GM21825 (cell line): ENCODE measurements around the gene MOGAT2.
"Not testable (repeated sequence)": the region's sequence is repeated elsewhere in the genome, so short reads cannot be mapped to it uniquely, and the experiment has no call there.

Source experiments
- ATAC-seq: cut with Tn5 transposase; IDR thresholded peaks from one replicate; pipeline ENCODE4 v1.9.1; 2021; ENCODE audit warnings: mild to moderate bottlenecking, moderate library complexity; ENCODE audit not compliant: unreplicated experiment

Gene MOGAT2

DNA sequence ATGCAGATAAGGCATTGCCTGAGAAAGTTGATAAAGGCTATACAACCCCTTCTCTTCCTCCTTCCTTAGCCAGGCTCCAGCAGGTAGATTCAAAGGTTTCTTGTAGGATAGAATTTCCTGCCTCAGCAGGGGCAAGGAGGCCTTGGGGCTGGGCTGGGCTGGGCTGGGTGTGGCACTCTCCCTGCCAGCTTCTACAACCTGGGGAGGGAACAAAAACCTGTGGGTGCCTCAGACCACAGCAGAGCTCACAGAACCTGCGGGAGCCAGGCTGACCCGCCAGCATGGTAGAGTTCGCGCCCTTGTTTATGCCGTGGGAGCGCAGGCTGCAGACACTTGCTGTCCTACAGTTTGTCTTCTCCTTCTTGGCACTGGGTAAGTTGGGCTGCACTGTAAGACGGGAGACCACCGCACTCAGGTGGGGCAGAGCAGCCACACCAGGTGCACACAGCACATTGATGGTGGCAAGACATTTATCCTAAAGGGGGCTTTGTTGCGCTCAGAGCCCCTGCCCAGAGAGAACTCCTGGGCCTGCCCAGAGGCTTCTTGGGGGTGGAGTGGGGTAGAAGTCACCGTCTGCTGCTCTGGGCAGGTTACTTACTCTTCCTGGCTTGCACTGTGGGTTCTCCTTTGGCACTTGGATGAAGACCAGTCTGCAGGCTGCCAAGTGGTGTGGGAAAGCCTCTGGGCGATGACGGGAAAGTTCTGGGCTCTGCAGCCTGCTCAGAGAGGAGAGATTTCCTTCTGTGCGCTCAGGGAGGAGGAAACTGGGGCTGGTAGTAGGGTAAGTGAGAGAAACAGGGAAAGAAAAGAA, at the start of gene MOGAT2:
Gene MOGAT2 (plus strand): TSS at position 231 of the 811 bp plus-strand sequence. CDS start 51 bp downstream, at position 282.
- ATAC-seq = no peak

DNA sequence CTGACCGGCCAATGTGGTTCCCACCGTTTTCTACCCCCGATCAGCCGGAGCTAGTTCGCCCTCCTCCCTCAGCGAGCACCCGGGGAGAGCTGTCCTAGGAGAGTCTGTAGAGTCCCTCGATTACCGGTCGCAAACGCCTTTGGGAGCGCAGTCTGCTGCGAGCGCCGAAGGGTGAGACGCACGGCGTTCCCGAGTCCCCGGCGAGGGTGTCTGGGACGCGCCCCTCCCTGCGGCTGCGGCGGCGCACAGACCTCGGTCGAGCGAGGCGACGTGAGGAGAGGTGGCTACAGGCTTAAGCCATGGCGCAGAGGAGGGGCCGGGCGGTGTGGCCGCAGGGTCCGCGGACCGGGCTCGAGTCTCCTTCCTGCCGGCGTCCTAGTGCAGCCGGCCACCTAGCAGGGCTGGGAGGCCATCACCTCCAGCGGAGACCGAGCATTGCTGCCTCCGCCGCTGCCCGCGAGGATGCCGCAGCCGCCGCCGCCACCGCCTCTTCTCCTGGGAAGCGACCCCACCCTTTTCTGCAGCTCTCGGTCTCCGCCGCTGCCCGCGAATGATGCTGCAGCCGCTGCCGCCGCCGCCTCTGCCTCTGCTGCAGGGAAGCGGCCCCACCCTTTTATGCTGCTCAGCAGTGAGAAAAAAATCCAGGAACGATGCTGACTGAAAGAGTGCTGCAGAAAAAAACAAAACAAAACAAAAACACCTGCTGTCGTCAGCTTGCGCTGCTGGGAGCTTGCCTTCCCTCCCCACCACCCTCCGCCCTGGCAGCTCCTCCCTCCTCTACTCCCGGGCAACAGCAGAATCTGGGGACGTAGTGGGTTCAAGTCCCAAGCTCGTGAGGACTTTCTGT, 49.0 kb upstream of the MOGAT2 start, which contains the start of gene MAP6:
Gene MAP6 (minus strand): TSS at position 588 of the 847 bp plus-strand sequence. CDS start 669 bp downstream, outside the sequence.
- no peak for ATAC-seq

GRCh38 chr11:75673977-75674582, 43.6 kb upstream of the MOGAT2 start:
- ATAC-seq = no peak

DNA sequence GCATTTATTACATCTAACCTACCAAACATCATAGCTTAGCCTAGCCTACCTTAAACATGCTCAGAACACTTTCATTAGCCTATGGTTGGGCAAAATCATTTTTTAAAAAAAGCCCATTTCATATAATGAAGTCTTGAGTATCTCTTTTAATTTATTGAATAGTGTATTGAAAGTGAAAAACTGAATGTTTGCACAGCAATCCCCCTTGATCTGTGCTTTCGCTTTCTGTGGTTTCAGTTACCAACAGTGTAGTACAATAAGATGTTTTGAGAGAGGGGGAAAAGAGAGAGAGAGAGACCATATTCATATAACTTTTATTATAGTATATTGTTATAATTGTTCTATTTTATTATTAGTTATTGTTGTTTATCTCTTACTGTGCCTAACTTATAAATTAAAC, 40.4 kb upstream of the MOGAT2 start:
- no peak for ATAC-seq

GRCh38 chr11:75677909-75678308, 39.7 kb upstream of the MOGAT2 start:
- no peak for ATAC-seq

GRCh38 chr11:75678620-75679259, 38.9 kb upstream of the MOGAT2 start:
- no peak for ATAC-seq

GRCh38 chr11:75679566-75679965, 38.1 kb upstream of the MOGAT2 start:
- ATAC-seq = no peak

DNA sequence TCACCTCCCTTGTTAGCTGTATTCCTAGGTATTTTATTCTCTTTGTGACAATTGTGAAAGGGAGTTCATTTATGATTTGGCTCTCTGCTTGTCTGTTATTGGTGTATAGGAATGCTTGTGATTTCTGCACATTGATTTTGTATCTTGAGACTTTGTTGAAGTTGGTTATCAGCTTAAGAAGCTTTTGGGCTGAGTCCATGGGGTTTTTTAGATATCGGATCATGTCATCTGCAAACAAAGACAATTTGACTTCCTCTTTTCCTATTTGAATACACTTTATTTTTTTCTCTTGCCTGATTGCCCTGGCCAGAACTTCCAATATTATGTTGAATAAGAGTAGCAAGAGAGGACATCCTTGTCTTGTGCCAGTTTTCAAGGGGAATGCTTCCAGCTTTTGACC, 33.8 kb upstream of the MOGAT2 start:
- not testable (repeated sequence) for ATAC-seq

GRCh38 chr11:75689863-75690609, 27.6 kb upstream of the MOGAT2 start:
- peak; percentile 74 for ATAC-seq

- no peak for ATAC-seq
Measured at GRCh38 chr11:75691804-75692203, 25.8 kb upstream of the MOGAT2 start.

DNA sequence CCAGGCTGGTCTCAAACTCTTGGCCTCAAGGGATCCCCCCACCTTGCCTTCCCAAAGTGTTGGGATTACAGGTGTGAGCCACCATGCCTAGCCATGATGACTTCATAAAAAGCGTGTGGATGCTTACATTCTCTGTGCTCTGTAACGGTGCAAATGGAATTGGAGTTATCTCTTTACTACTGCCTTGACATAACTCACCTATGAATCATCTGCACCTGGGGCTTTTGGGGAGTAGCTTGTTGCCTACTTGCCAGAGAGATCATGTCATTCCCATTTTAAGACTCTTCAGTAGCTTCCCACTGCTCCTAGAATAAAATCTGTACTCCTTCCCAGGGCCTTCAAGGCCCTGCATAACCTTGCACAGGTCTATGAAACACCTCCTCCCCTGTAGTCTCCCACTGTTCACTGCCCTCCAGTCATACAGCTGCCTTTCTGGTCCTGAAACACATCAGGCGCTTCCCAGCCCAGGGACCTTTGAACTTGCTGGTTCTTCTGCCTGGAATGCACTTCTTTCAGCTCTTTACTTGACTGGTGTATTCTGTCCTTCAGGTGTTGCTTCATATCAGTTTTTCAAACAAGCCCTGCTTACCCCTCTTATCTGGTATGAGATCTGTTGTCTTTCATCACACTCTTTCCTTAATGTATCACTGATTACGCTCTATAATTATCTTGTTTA, 19.6 kb upstream of the MOGAT2 start:
- ATAC-seq = no peak

DNA sequence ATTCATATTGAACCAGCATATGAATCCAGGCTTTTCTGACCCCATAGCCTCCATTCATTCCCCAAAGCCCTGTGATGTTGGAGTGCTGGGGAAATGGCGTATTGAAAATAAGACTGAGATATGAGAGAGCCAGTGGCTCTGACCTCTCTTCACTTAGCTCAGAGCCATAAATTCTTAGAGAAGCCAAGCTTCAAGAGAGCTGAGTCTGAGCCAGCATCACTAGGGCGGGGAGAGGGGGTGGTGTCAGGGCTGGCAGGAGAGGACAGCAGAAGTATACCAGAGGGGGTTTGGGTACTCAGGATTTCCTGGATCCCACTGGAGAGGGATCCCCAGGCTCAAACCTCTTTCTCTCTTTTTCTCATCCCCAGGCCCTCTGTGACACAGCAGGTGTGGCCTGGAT, 16.7 kb upstream of the MOGAT2 start:
- ATAC-seq = no peak

GRCh38 chr11:75703695-75704237, 13.9 kb upstream of the MOGAT2 start:
- ATAC-seq = no peak

- no peak for ATAC-seq
Measured at GRCh38 chr11:75705541-75705940, 12.1 kb upstream of the MOGAT2 start.

GRCh38 chr11:75706260-75706729, 11.3 kb upstream of the MOGAT2 start:
- ATAC-seq = no peak

- no peak for ATAC-seq
Measured at GRCh38 chr11:75714211-75714610, 3.4 kb upstream of the MOGAT2 start.

- no peak for ATAC-seq
Measured at GRCh38 chr11:75715688-75716087, 1.9 kb upstream of the MOGAT2 start.

GRCh38 chr11:75716659-75717058, 979 bp upstream of the MOGAT2 start:
- ATAC-seq = no peak
